ENCODE results near the gene TNS3. TPM values are rescaled to one million over a fixed set of nuclear protein-coding genes. Genes with fewer than 3 reads are reported as not detected.
A peak's percentile ranks its signal among the peaks of the same experiment; 100 is the strongest.

TNS3 gene
- total and polyA plus RNA-seq, 2 experiments from 2014 or later: 2.7 to 5.7 TPM

- H3K27ac ChIP-seq: no peak overlapping the region
Observed at GRCh38 chr7:47389923-47390630, 191.8 kb downstream of the TNS3 start.

GRCh38 chr7:47389171-47389922 lies 192.6 kb downstream of the TNS3 start:
- H3K27ac ChIP-seq: no peak overlapping the region
- peaks cover 5% of the 10 kb centered on the region for H3K4me1 ChIP-seq (ENCODE audit: low read depth)
- no peak overlapping the region for H3K4me3 ChIP-seq
- no peaks in the 10 kb centered on the region for H3K9me3 ChIP-seq (ENCODE audit: low read depth)
- no peak for DNase-seq (ENCODE audit: low read depth in 1 of 2, low spot score in 1 of 2)
- no peak for TF ChIP-seq CTCF (IDR thresholded peaks at IDR 0.05; ENCODE audit: low read depth, low read length)
- H3K27me3 ChIP-seq: no peaks in the 10 kb centered on the region
- H3K36me3 ChIP-seq: no peaks in the 10 kb centered on the region

More at GRCh38 chr7:47389923-47390630, 191.8 kb downstream of the TNS3 start:
- no peaks in the 10 kb centered on the region for H3K9me3 ChIP-seq (ENCODE audit: low read depth)
- H3K4me3 ChIP-seq: no peak overlapping the region
- no peak for TF ChIP-seq CTCF (IDR thresholded peaks at IDR 0.05; ENCODE audit: low read depth, low read length)
- peaks cover 5% of the 10 kb centered on the region for H3K4me1 ChIP-seq (ENCODE audit: low read depth)
- no peak for DNase-seq (ENCODE audit: low read depth in 1 of 2, low spot score in 1 of 2)
- no peaks in the 10 kb centered on the region for H3K36me3 ChIP-seq
- no peaks in the 10 kb centered on the region for H3K27me3 ChIP-seq

GRCh38 chr7:47387506-47387905 lies 194.4 kb downstream of the TNS3 start:
- peaks cover 5% of the 10 kb centered on the region for H3K4me1 ChIP-seq (ENCODE audit: low read depth)
- H3K27me3 ChIP-seq: no peaks in the 10 kb centered on the region
- no peak for TF ChIP-seq CTCF (IDR thresholded peaks at IDR 0.05; ENCODE audit: low read depth, low read length)
- no peaks in the 10 kb centered on the region for H3K9me3 ChIP-seq (ENCODE audit: low read depth)
- H3K36me3 ChIP-seq: no peaks in the 10 kb centered on the region
- H3K4me3 ChIP-seq: no peak overlapping the region
- DNase-seq (ENCODE audit: low read depth in 1 of 2, low spot score in 1 of 2): no peak
- no peak overlapping the region for H3K27ac ChIP-seq

- Histone ChIP-seq H3K4me3 (no peak overlapping the region), H3K9me3 (ENCODE audit: low read depth) (no peaks in the 10 kb centered on the region), H3K27me3 (no peaks in the 10 kb centered on the region), H3K4me1 (ENCODE audit: low read depth) (peaks cover 5% of the 10 kb centered on the region), H3K36me3 (no peaks in the 10 kb centered on the region), H3K27ac (no peak overlapping the region)
- DNase-seq (ENCODE audit: low read depth in 1 of 2, low spot score in 1 of 2): no peak
- no peak for TF ChIP-seq CTCF (IDR thresholded peaks at IDR 0.05; ENCODE audit: low read depth, low read length)
Observed at GRCh38 chr7:47386273-47386835, 195.6 kb downstream of the TNS3 start.

- H3K4me1 ChIP-seq (ENCODE audit: low read depth): peaks cover 10% of the 10 kb centered on the region
- no peak overlapping the region for H3K27ac ChIP-seq
- no peak for TF ChIP-seq CTCF (IDR thresholded peaks at IDR 0.05; ENCODE audit: low read depth, low read length)
- H3K36me3 ChIP-seq: no peaks in the 10 kb centered on the region
- no peaks in the 10 kb centered on the region for H3K9me3 ChIP-seq (ENCODE audit: low read depth)
- H3K4me3 ChIP-seq: no peak overlapping the region
- peak in 1 of 2 donors; percentile 34 for DNase-seq (ENCODE audit: low read depth in 1 of 2, low spot score in 1 of 2)
- no peaks in the 10 kb centered on the region for H3K27me3 ChIP-seq
Observed at GRCh38 chr7:47385536-47386125, 196.3 kb downstream of the TNS3 start.

Data from cardiac muscle cell (in vitro differentiated cells and primary cell).